HG02870 (cell line): ENCODE measurements around the gene CD9.
A peak's percentile ranks its signal among the peaks of the same experiment; 100 is the strongest.

ENCODE experiments used
- ATAC-seq: cut with Tn5 transposase; IDR thresholded peaks from one replicate; pipeline ENCODE4 v1.9.1; 2021; ENCODE audit warnings: mild to moderate bottlenecking, moderate library complexity; ENCODE audit not compliant: unreplicated experiment

The CD9 gene

DNA sequence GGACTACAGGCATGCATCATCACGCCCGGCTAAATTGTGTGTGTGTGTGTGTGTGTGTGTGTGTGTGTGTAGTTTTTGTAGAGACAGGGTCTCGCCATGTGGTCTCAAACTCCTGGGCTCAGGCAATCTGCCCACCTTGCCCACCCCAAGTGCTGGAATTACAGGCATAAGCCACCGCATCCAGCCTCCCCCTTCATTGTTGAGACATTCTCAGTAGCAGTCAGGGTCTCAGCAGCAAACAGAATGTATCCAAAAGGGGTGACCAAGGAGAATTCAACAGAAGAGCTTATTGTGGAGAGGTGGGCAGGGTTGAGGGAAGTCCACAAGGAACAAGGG lies 73.0 kb downstream of the CD9 start:
- ATAC-seq: no peak

- no peak for ATAC-seq
Measured at GRCh38 chr12:6273541-6274230, 73.5 kb downstream of the CD9 start.

GRCh38 chr12:6274231-6275221 lies 74.3 kb downstream of the CD9 start:
- ATAC-seq: no peak

DNA sequence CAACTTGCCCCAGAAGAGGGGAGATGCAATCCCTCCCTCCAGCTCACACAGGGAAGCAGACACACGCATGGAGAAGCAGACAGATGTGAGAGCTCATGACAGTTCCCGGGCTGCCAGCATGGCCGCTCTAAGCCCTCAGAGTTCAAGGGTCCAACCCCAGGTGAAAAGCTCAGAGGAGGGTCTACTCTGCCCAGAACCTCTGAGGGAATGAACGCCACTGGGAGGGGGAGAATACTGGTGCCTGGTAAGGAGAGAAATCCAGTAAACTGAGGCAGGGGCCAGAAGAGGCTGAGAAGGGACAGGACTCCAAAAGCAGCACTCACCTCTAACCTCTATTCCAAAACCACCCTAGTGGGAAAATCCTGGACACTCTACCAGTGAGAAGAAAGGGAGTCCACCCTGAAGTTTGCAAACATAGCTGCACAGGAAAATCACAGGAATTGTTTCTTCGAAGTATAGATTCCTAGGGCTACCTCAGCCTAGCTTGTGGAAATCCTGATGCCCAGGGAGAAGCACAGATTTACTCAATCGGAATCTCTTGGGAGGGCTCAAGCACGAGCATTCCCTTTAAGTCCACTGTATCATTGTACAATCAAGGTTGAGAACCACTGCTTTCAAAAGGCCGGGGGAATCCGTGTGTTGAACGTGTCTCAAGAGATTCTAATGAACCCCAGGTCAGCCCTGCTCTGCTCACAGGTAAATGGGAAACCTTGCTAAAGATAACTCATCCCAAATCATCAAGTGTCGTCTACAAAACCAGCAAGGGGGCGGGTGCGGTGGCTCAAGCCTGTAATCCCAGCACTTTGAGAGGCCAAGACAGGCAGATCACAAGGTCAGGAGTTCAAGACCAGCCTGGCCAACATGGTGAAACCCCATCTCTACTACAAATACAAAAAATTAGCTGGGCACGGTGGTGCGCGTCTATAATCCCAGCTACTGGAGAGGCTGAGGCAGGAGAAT lies 76.0 kb downstream of the CD9 start:
- ATAC-seq: no peak

DNA sequence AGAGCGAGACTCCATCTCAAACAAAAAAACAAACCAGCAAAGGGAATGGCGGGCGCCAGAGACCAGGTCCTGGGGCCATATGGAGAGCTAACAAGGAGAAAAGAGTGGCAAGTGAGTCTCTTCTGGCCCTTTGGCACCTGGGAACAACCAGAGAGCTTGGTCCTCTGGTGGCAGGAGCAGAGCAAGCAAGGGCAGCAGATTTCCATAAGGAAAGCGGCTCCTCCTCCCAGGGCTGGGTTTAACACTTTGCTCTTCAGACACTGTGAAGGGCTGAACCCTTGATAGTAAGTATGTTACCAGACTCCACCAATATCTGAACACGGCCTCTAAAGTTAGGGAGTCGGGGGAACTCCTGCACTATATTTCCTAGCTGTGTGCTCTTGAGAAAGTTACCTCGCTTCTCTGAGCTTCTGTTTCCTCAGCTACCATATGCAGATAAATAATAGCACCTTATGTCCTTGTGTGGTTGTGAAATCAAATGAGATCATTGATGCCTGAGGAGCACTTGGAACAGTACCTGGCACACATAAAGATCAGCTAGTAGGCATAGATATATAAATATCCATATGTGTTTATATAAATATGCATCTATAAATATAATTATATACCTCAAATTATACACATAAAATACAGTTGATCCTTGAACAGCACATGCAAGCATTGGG lies 76.9 kb downstream of the CD9 start:
- no peak for ATAC-seq

DNA sequence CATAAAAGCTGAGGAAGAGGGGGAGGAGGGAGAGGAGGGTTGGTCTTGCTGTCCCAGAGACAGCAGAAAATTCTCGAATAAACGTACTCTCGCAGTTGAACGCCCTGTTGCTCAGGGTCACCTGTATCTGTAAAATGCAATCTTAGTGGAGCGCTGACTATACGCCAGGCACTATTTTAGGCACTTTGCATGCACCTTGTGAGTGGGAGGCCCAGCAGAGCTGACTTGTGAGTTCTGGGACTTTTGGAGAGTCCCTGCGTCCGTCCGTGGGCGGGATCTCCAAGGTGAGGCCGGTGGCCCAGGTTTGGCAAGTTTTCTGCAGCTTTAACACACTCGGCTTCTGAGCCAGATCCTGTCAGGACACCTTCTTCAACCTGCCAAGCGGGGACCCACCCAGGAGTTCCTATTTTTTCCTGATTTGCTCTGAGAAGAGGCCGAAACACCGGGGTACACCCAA lies 77.8 kb downstream of the CD9 start:
- peak; percentile 30 for ATAC-seq

GRCh38 chr12:6278439-6279255 lies 78.4 kb downstream of the CD9 start:
- peak; percentile 59 for ATAC-seq

GRCh38 chr12:6279256-6279628 lies 79.0 kb downstream of the CD9 start:
- no peak for ATAC-seq

- no peak for ATAC-seq
Measured at GRCh38 chr12:6279631-6280030, 79.4 kb downstream of the CD9 start.

- no peak for ATAC-seq
Measured at GRCh38 chr12:6280053-6280469, 79.9 kb downstream of the CD9 start.

GRCh38 chr12:6280672-6281071 lies 80.5 kb downstream of the CD9 start:
- ATAC-seq: no peak

GRCh38 chr12:6281081-6281809 lies 81.0 kb downstream of the CD9 start:
- ATAC-seq: no peak

DNA sequence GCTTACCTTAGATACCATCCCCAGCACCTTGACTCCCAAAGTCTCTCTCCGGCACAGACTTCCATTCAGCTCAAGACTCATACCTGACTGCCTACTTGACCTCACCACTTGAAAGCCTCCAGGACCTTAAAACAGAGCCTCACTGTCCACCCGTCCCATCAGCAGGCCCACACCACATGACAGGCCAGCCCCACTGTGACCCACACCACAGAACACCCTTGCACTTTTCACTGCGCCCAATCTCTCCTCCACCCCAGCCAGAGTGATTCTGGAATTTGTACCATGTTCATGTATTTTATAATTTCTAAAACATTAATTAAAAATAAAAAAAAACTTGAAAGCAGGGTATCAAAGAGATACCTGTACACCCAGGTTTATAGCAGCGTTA lies 82.2 kb downstream of the CD9 start:
- ATAC-seq: no peak

- no peak for ATAC-seq
Measured at GRCh38 chr12:6284273-6284672, 84.1 kb downstream of the CD9 start.

- no peak for ATAC-seq
Measured at GRCh38 chr12:6285063-6285477, 84.9 kb downstream of the CD9 start.

GRCh38 chr12:6285532-6286306 lies 85.5 kb downstream of the CD9 start:
- ATAC-seq: no peak
